Stimulated activated CD8-positive, alpha-beta memory T cell treated with anti-CD3 and anti-CD28 coated beads, Interleukin-4, amount 100 ng/mL, for 48 hours (primary cell): ENCODE measurements around the gene FITM2.
A peak's percentile ranks its signal among the peaks of the same experiment; 100 is the strongest.

Source experiments
- DNase-seq: peaks from one replicate; pipeline ENCODE4 v3.0.0-alpha.2; 2020

The FITM2 gene

GRCh38 chr20:44274303-44275017, 36.5 kb downstream of the FITM2 start:
- no peak for DNase-seq

GRCh38 chr20:44273231-44274215, 37.5 kb downstream of the FITM2 start:
- no peak for DNase-seq

- DNase-seq: peak; percentile 33
These were observed 38.9 kb downstream of the FITM2 start for GRCh38 chr20:44271915-44272663.

GRCh38 chr20:44268802-44269201, 42.2 kb downstream of the FITM2 start:
- no peak for DNase-seq

- no peak for DNase-seq
These were observed 46.7 kb downstream of the FITM2 start for GRCh38 chr20:44264287-44264686.

- no peak for DNase-seq
These were observed 52.6 kb downstream of the FITM2 start for GRCh38 chr20:44258226-44258890.

GRCh38 chr20:44256961-44257360, 54.0 kb downstream of the FITM2 start:
- no peak for DNase-seq

GRCh38 chr20:44255942-44256341, 55.1 kb downstream of the FITM2 start:
- DNase-seq: no peak

GRCh38 chr20:44254073-44254472, 56.9 kb downstream of the FITM2 start:
- DNase-seq: no peak

- no peak for DNase-seq
These were observed 57.5 kb downstream of the FITM2 start for GRCh38 chr20:44253528-44253927.
